PC-3 (cell line): Measurements from ENCODE around the gene CEACAM19. TPM values are rescaled to one million over a fixed set of nuclear protein-coding genes. Genes with fewer than 3 reads are reported as not detected.
"Not testable (repeated sequence)": the region's sequence is repeated elsewhere in the genome, so short reads cannot be mapped to it uniquely, and the experiment has no call there.

Experiments
- ATAC-seq: fragments of 200-7000 bp; cut with Tn5 transposase; 2 replicates; pipeline ENCODE4 v1.9.1; 2020; ENCODE audit warnings: mild to moderate bottlenecking, moderate library complexity
- BruUV-seq: library from RNA; stranded (reverse); fragments of 400-500 nt; replicated peaks from 2 replicates; lab custom pipeline; 2021; lab: Mats Ljungman, UMichigan
- CTCF ChIA-PET: fragments of 300-600 bp; sonication (Branson Sonifier 250); formaldehyde crosslinking; loops from one replicate; lab custom pipeline; 2022; ENCODE audit warnings: antibody characterized with exemption; lab: Charles Lee
- POLR2A ChIA-PET: fragments of 300-600 bp; sonication (Branson Sonifier 250); formaldehyde crosslinking; loops from one replicate; lab custom pipeline; 2022; ENCODE audit warnings: antibody characterized with exemption; ENCODE audit not compliant: unreplicated experiment; lab: Charles Lee
- DNase-seq: peaks from one replicate; pipeline ENCODE4 v3.0.0-alpha.2; 2015
- H2AFZ ChIP-seq: fragments of 300-600 bp; sonication (generic); 2 replicates; pipeline ENCODE4 v1.6.0; 2016; ENCODE audit warnings: antibody characterized with exemption, low read length
- H3F3A ChIP-seq: fragments of 300-600 bp; sonication (generic); one replicate; pipeline ENCODE4 v1.6.0; 2017; ENCODE audit warnings: antibody characterized with exemption, low read length, control low read depth, mild to moderate bottlenecking; ENCODE audit not compliant: unreplicated experiment
- H3K27ac ChIP-seq: fragments of 300-600 bp; sonication (generic); 2 replicates; pipeline ENCODE4 v1.5.1; 2016; ENCODE audit warnings: mild to moderate bottlenecking, low read length
- H3K27me3 ChIP-seq: fragments of 300-600 bp; sonication (generic); 2 replicates; pipeline ENCODE4 v1.6.1; 2016; ENCODE audit warnings: low read length, mixed read lengths
- H3K36me3 ChIP-seq: fragments of 300-600 bp; sonication (generic); 2 replicates; pipeline ENCODE4 v1.6.1; 2016; ENCODE audit warnings: low read depth, mixed run types, low read length, mixed read lengths
- H3K4me1 ChIP-seq: fragments of 300-600 bp; sonication (generic); 2 replicates; pipeline ENCODE4 v1.5.1; 2016; ENCODE audit warnings: low read length; ENCODE audit not compliant: insufficient read depth
- H3K4me2 ChIP-seq: fragments of 300-600 bp; sonication (generic); 2 replicates; pipeline ENCODE4 v1.6.0; 2016; ENCODE audit warnings: low read length
- H3K4me3 ChIP-seq: fragments of 300-600 bp; sonication (generic); 2 replicates; pipeline ENCODE4 v1.5.1; 2016; ENCODE audit warnings: mild to moderate bottlenecking, low read length, mixed read lengths
- H3K79me2 ChIP-seq: fragments of 300-600 bp; sonication (generic); 2 replicates; pipeline ENCODE4 v1.6.1; 2017; ENCODE audit warnings: low read length, mixed read lengths
- H3K9ac ChIP-seq: fragments of 300-600 bp; sonication (generic); 2 replicates; pipeline ENCODE4 v1.6.0; 2016; ENCODE audit warnings: mild to moderate bottlenecking, low read length
- H3K9me2 ChIP-seq: fragments of 300-600 bp; sonication (generic); replicated peaks from 2 replicates; pipeline ENCODE4 v1.6.1; 2016; ENCODE audit warnings: mixed run types, low read length, mixed read lengths
- H3K9me3 ChIP-seq: fragments of 300-600 bp; sonication (generic); 2 replicates; pipeline ENCODE4 v1.6.1; 2016; ENCODE audit warnings: low read length, mixed read lengths
- H4K20me1 ChIP-seq: fragments of 300-600 bp; sonication (generic); 2 replicates; pipeline ENCODE4 v1.6.1; 2016; ENCODE audit warnings: low read length, mixed read lengths
- CTCF ChIP-seq: fragments of 300-600 bp; sonication (generic); conservative IDR thresholded peaks from 2 replicates; pipeline ENCODE4 v1.5.1; 2017; ENCODE audit warnings: antibody characterized with exemption, low read depth, mild to moderate bottlenecking, low read length
- EZH2 ChIP-seq: fragments of 300-600 bp; sonication (generic); IDR thresholded peaks from one replicate; pipeline ENCODE4 v1.6.1; 2017; ENCODE audit warnings: antibody characterized with exemption, mild to moderate bottlenecking, low read length; ENCODE audit not compliant: unreplicated experiment
- EZH2phosphoT487 ChIP-seq: fragments of 300-600 bp; sonication (generic); IDR thresholded peaks from 2 replicates; pipeline ENCODE4 v1.6.1; 2018; ENCODE audit warnings: mild to moderate bottlenecking, antibody characterized with exemption, low read length, borderline replicate concordance
- intact Hi-C: fragments of 100-400 bp; cut with micrococcal nuclease; formaldehyde crosslinking; loops from 2 replicates; pipeline ENCODE4 v1.9.0; 2023
- total RNA-seq: library from RNA; depleted of rRNA; stranded (reverse); fragments of >200 nt; gene quantifications from 2 replicates; pipeline ENCODE4 v1.2.3, GENCODE V29; 2014

CEACAM19 gene
- total RNA-seq, 1 experiment from 2014 or later = 4.3 TPM

GRCh38 chr19:44681992-44682790, 10.9 kb downstream of the CEACAM19 start:
- Histone ChIP-seq H3K27ac (no peak overlapping the region), H3K9me3 (no peaks in the 10 kb centered on the region), H3K4me3 (no peak overlapping the region), H3K9ac (no peak overlapping the region), H3K9me2 (no peaks in the 10 kb centered on the region), H3K4me2 (no peak overlapping the region), H3K79me2 (no peaks in the 10 kb centered on the region), H3F3A (no peaks in the 10 kb centered on the region), H3K4me1 (peaks cover 27% of the 10 kb centered on the region), H3K36me3 (no peaks in the 10 kb centered on the region), H3K27me3 (no peaks in the 10 kb centered on the region), H2AFZ (no peak overlapping the region), H4K20me1 (no peaks in the 10 kb centered on the region)
- no TSS peak for BruUV-seq
- intact Hi-C loops = no loop called here
- TF ChIP-seq CTCF = no peak
- no peak for TF ChIP-seq EZH2phosphoT487
- no peak for TF ChIP-seq EZH2
- DNase-seq = no peak
- POLR2A ChIA-PET = no interaction called here
- ATAC-seq = no peak
- CTCF ChIA-PET = no interaction called here

GRCh38 chr19:44682807-44683206, 11.5 kb downstream of the CEACAM19 start:
- H3K27me3 ChIP-seq = no peaks in the 10 kb centered on the region
- CTCF ChIA-PET = no interaction called here
- no peaks in the 10 kb centered on the region for H3F3A ChIP-seq
- no peak overlapping the region for H3K4me3 ChIP-seq
- BruUV-seq = no TSS peak
- H2AFZ ChIP-seq = no peak overlapping the region
- no peak overlapping the region for H3K27ac ChIP-seq
- DNase-seq (no peak), ATAC-seq (no peak)
- TF ChIP-seq EZH2phosphoT487 = no peak
- no peaks in the 10 kb centered on the region for H3K79me2 ChIP-seq
- intact Hi-C loops = no loop called here
- POLR2A ChIA-PET = no interaction called here
- no peaks in the 10 kb centered on the region for H3K36me3 ChIP-seq
- no peak overlapping the region for H3K4me2 ChIP-seq
- no peaks in the 10 kb centered on the region for H4K20me1 ChIP-seq
- H3K9me3 ChIP-seq = no peaks in the 10 kb centered on the region
- H3K9ac ChIP-seq = no peak overlapping the region
- H3K9me2 ChIP-seq = no peaks in the 10 kb centered on the region
- H3K4me1 ChIP-seq = peaks cover 23% of the 10 kb centered on the region

GRCh38 chr19:44683434-44684210, 12.3 kb downstream of the CEACAM19 start:
- peaks cover 23% of the 10 kb centered on the region for H3K4me1 ChIP-seq
- intact Hi-C loops = no loop called here
- DNase-seq (no peak), ATAC-seq (no peak)
- POLR2A ChIA-PET = no interaction called here
- H3K9me2 ChIP-seq = no peaks in the 10 kb centered on the region
- H3K27me3 ChIP-seq = no peaks in the 10 kb centered on the region
- CTCF ChIA-PET = interaction anchor here (0.6 kb wide), 1 partner anchor 113 kb away, joined by 3 read pairs; no protein-coding TSS in a partner anchor
- H3K79me2 ChIP-seq = no peaks in the 10 kb centered on the region
- no peak overlapping the region for H2AFZ ChIP-seq
- no peak overlapping the region for H3K9ac ChIP-seq
- H3K9me3 ChIP-seq = no peaks in the 10 kb centered on the region
- H3K4me3 ChIP-seq = no peak overlapping the region
- H3K27ac ChIP-seq = no peak overlapping the region
- no TSS peak for BruUV-seq
- H3K4me2 ChIP-seq = no peak overlapping the region
- TF ChIP-seq CTCF (no peak), EZH2phosphoT487 (no peak), EZH2 (no peak)
- no peaks in the 10 kb centered on the region for H4K20me1 ChIP-seq
- H3K36me3 ChIP-seq = no peaks in the 10 kb centered on the region
- H3F3A ChIP-seq = no peaks in the 10 kb centered on the region

- H3K9me2 ChIP-seq, H3K27me3 ChIP-seq, H3F3A ChIP-seq, H4K20me1 ChIP-seq, H3K9ac ChIP-seq, H3K36me3 ChIP-seq, H3K4me2 ChIP-seq, intact Hi-C loops, H3K4me3 ChIP-seq, H3K79me2 ChIP-seq, POLR2A ChIA-PET, ATAC-seq, H3K9me3 ChIP-seq, BruUV-seq, H2AFZ ChIP-seq, DNase-seq: not testable (repeated sequence)
- H3K4me1 ChIP-seq = peaks cover 23% of the 10 kb centered on the region
- CTCF ChIA-PET = interaction anchor here (0.6 kb wide), 1 partner anchor 114 kb away, joined by 3 read pairs; no protein-coding TSS in a partner anchor
- peak overlapping the region; percentile 78 for H3K27ac ChIP-seq
Measured at GRCh38 chr19:44684396-44684795, 13.1 kb downstream of the CEACAM19 start.
